ENCODE measurements around the gene NTRK3. TPM values are rescaled to one million over a fixed set of nuclear protein-coding genes. Genes with fewer than 3 reads are reported as not detected.

Gene NTRK3
- total RNA-seq, 1 experiment from 2014 or later, result not detected

- no peaks in the 10 kb centered on the region for H3K79me2 ChIP-seq (ENCODE audit: low read depth)
- H3K9me2 ChIP-seq (ENCODE audit: insufficient read depth), result no peaks in the 10 kb centered on the region
- no peak overlapping the region for H2AFZ ChIP-seq
- intact Hi-C loops (cut with micrococcal nuclease; ENCODE audit: unreplicated experiment), result no loop called here
- CTCF ChIA-PET, result no interaction called here
- DNase-seq, result no peak
- H3K4me3 ChIP-seq, result no peak overlapping the region
- no peaks in the 10 kb centered on the region for H3K36me3 ChIP-seq (ENCODE audit: low read depth)
- no peaks in the 10 kb centered on the region for H3K9me3 ChIP-seq (ENCODE audit: insufficient read depth, low read depth)
- no peaks in the 10 kb centered on the region for H3K4me1 ChIP-seq (replicated peaks; ENCODE audit: insufficient read depth)
- no TSS peak for BruUV-seq (replicated peaks)
- H4K20me1 ChIP-seq (ENCODE audit: insufficient read depth), result no peaks in the 10 kb centered on the region
- POLR2A ChIA-PET (ENCODE audit: unreplicated experiment), result no interaction called here
- no peak overlapping the region for H3K4me2 ChIP-seq
- peaks cover 3% of the 10 kb centered on the region; the same call in 1 of the 2 replicates for H3K27me3 ChIP-seq (ENCODE audit: insufficient read depth, low read depth)
- H3K27ac ChIP-seq, result no peak overlapping the region
- H3F3A ChIP-seq (ENCODE audit: insufficient read depth, low read depth), result no peaks in the 10 kb centered on the region
- TF ChIP-seq EZH2 (IDR thresholded peaks at IDR 0.05; ENCODE audit: low read depth) (no peak), CTCF (conservative IDR thresholded peaks at IDR 0.05) (no peak)
Observed at GRCh38 chr15:88174571-88174970, 82.0 kb downstream of the NTRK3 start.

DNA sequence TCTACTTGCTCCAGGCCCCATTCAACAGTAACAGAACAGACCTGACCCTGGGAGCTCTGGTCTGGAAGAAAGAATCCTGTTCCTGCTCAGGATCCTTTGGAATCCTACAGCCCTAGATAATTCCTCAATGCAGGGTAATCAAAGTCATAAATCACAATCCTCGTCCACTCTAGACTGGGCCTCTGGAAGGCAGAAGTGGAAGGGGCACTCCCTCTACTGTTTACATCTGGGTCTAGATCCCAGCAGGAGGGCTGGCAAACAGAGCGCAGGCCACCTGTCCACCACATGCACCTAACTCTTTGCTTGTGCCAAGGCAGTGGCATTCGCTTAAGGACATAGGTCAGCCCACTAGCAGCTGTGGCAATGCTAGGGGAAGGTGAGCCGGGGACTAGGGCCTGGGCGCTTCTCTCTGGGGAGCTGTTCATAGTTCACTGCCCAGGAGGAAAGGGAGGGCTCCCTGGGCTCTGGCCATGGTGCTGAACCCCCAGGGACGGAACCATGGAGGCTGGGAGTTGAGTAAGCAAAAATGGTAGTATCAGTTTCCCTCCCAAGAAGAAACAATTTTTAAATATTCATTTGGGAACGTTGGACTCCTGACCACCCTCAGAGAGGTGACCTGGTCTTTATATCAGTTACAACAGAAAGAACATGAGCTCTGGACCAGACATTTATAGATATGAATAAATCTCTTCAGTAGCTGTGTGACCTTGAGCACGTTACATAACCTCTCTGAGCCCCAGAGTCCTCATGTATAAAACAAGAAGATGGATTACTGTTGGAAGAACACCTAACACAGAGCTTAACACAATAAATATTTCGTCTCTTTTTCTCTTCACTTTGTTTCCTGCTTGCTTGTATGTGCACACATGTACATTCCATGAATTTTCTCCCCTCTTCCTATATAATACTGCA lies 90.2 kb downstream of the NTRK3 start:
- Histone ChIP-seq H4K20me1 (ENCODE audit: insufficient read depth) (no peaks in the 10 kb centered on the region), H3F3A (ENCODE audit: insufficient read depth, low read depth) (no peaks in the 10 kb centered on the region), H3K9me3 (ENCODE audit: insufficient read depth, low read depth) (no peaks in the 10 kb centered on the region), H3K27me3 (ENCODE audit: insufficient read depth, low read depth) (no peaks in the 10 kb centered on the region), H3K9me2 (ENCODE audit: insufficient read depth) (no peaks in the 10 kb centered on the region), H3K4me1 (replicated peaks; ENCODE audit: insufficient read depth) (no peaks in the 10 kb centered on the region), H3K4me2 (no peak overlapping the region), H3K4me3 (no peak overlapping the region), H3K79me2 (ENCODE audit: low read depth) (no peaks in the 10 kb centered on the region), H2AFZ (no peak overlapping the region), H3K36me3 (ENCODE audit: low read depth) (no peaks in the 10 kb centered on the region), H3K27ac (no peak overlapping the region)
- ChIA-PET CTCF (no interaction called here), POLR2A (ENCODE audit: unreplicated experiment) (no interaction called here)
- no peak for DNase-seq
- TF ChIP-seq EZH2 (IDR thresholded peaks at IDR 0.05; ENCODE audit: low read depth), result no peak
- no peak for TF ChIP-seq CTCF (conservative IDR thresholded peaks at IDR 0.05)
- BruUV-seq (replicated peaks), result no TSS peak
- intact Hi-C loops (cut with micrococcal nuclease; ENCODE audit: unreplicated experiment), result no loop called here

- Histone ChIP-seq H3K27me3 (ENCODE audit: insufficient read depth, low read depth) (no peaks in the 10 kb centered on the region), H3K36me3 (ENCODE audit: low read depth) (no peaks in the 10 kb centered on the region), H3F3A (ENCODE audit: insufficient read depth, low read depth) (no peaks in the 10 kb centered on the region), H3K79me2 (ENCODE audit: low read depth) (no peaks in the 10 kb centered on the region), H3K9me2 (ENCODE audit: insufficient read depth) (no peaks in the 10 kb centered on the region), H4K20me1 (ENCODE audit: insufficient read depth) (no peaks in the 10 kb centered on the region), H3K4me3 (no peak overlapping the region), H3K9me3 (ENCODE audit: insufficient read depth, low read depth) (no peaks in the 10 kb centered on the region), H3K4me1 (replicated peaks; ENCODE audit: insufficient read depth) (no peaks in the 10 kb centered on the region), H2AFZ (no peak overlapping the region), H3K27ac (no peak overlapping the region), H3K4me2 (no peak overlapping the region)
- BruUV-seq (replicated peaks), result no TSS peak
- DNase-seq, result no peak
- intact Hi-C loops (cut with micrococcal nuclease; ENCODE audit: unreplicated experiment), result no loop called here
- POLR2A ChIA-PET (ENCODE audit: unreplicated experiment), result no interaction called here
- CTCF ChIA-PET, result no interaction called here
- TF ChIP-seq EZH2 (IDR thresholded peaks at IDR 0.05; ENCODE audit: low read depth) (no peak), CTCF (conservative IDR thresholded peaks at IDR 0.05) (no peak)
Observed at GRCh38 chr15:88161636-88162035, 94.9 kb downstream of the NTRK3 start.

Data from PC-9 (cell line).